Measurements from ENCODE around the gene MAPK4.
"Not testable (repeated sequence)": the region's sequence is repeated elsewhere in the genome, so short reads cannot be mapped to it uniquely, and the experiment has no call there.

MAPK4 gene

GRCh38 chr18:50696436-50696835 lies 136.5 kb downstream of the MAPK4 start:
- no peaks in the 10 kb centered on the region for H3K4me1 ChIP-seq (ENCODE audit: control insufficient read depth, insufficient read depth, low read length)
- no peak overlapping the region for H3K9ac ChIP-seq (ENCODE audit: low read depth, low read length)
- no peaks in the 10 kb centered on the region for H3K27me3 ChIP-seq (ENCODE audit: control insufficient read depth, insufficient read depth, low read length)
- no peaks in the 10 kb centered on the region for H3K36me3 ChIP-seq (ENCODE audit: insufficient read depth, low read length)
- H3K4me3 ChIP-seq (ENCODE audit: low read length) = no peak overlapping the region
- H3K4me2 ChIP-seq (ENCODE audit: low read length) = no peak overlapping the region
- H3K9me3 ChIP-seq (replicated peaks; ENCODE audit: low read length) = no peaks in the 10 kb centered on the region

- no peak overlapping the region for H3K4me2 ChIP-seq (ENCODE audit: low read length)
- H3K27me3 ChIP-seq (ENCODE audit: control insufficient read depth, insufficient read depth, low read length) = no peaks in the 10 kb centered on the region
- no peaks in the 10 kb centered on the region for H3K4me1 ChIP-seq (ENCODE audit: control insufficient read depth, insufficient read depth, low read length)
- no peak overlapping the region for H3K4me3 ChIP-seq (ENCODE audit: low read length)
- no peaks in the 10 kb centered on the region for H3K9me3 ChIP-seq (replicated peaks; ENCODE audit: low read length)
- no peaks in the 10 kb centered on the region for H3K36me3 ChIP-seq (ENCODE audit: insufficient read depth, low read length)
- H3K9ac ChIP-seq (ENCODE audit: low read depth, low read length) = no peak overlapping the region
Measured at GRCh38 chr18:50696929-50697328, 137.0 kb downstream of the MAPK4 start.

GRCh38 chr18:50697509-50697908 lies 137.6 kb downstream of the MAPK4 start:
- H3K9me3 ChIP-seq (replicated peaks; ENCODE audit: low read length) = no peaks in the 10 kb centered on the region
- H3K4me1 ChIP-seq (ENCODE audit: control insufficient read depth, insufficient read depth, low read length) = no peaks in the 10 kb centered on the region
- no peak overlapping the region for H3K9ac ChIP-seq (ENCODE audit: low read depth, low read length)
- no peak overlapping the region for H3K4me2 ChIP-seq (ENCODE audit: low read length)
- no peaks in the 10 kb centered on the region for H3K27me3 ChIP-seq (ENCODE audit: control insufficient read depth, insufficient read depth, low read length)
- H3K36me3 ChIP-seq (ENCODE audit: insufficient read depth, low read length) = no peaks in the 10 kb centered on the region
- no peak overlapping the region for H3K4me3 ChIP-seq (ENCODE audit: low read length)

GRCh38 chr18:50700245-50701165 lies 140.6 kb downstream of the MAPK4 start:
- no peaks in the 10 kb centered on the region for H3K9me3 ChIP-seq (replicated peaks; ENCODE audit: low read length)
- H3K4me2 ChIP-seq (ENCODE audit: low read length) = no peak overlapping the region
- no peaks in the 10 kb centered on the region for H3K4me1 ChIP-seq (ENCODE audit: control insufficient read depth, insufficient read depth, low read length)
- no peak overlapping the region for H3K4me3 ChIP-seq (ENCODE audit: low read length)
- H3K27me3 ChIP-seq (ENCODE audit: control insufficient read depth, insufficient read depth, low read length) = no peaks in the 10 kb centered on the region
- no peaks in the 10 kb centered on the region for H3K36me3 ChIP-seq (ENCODE audit: insufficient read depth, low read length)
- H3K9ac ChIP-seq (ENCODE audit: low read depth, low read length) = no peak overlapping the region

GRCh38 chr18:50704357-50704940 lies 144.6 kb downstream of the MAPK4 start:
- Histone ChIP-seq H3K4me1 (ENCODE audit: control insufficient read depth, insufficient read depth, low read length) (no peaks in the 10 kb centered on the region), H3K36me3 (ENCODE audit: insufficient read depth, low read length) (no peaks in the 10 kb centered on the region), H3K9me3 (replicated peaks; ENCODE audit: low read length) (no peaks in the 10 kb centered on the region), H3K9ac (ENCODE audit: low read depth, low read length) (no peak overlapping the region), H3K4me3 (ENCODE audit: low read length) (no peak overlapping the region), H3K4me2 (ENCODE audit: low read length) (no peak overlapping the region), H3K27me3 (ENCODE audit: control insufficient read depth, insufficient read depth, low read length) (no peaks in the 10 kb centered on the region)

- H3K9me3 ChIP-seq (replicated peaks; ENCODE audit: low read length) = no peaks in the 10 kb centered on the region
- no peak overlapping the region for H3K9ac ChIP-seq (ENCODE audit: low read depth, low read length)
- H3K27me3 ChIP-seq (ENCODE audit: control insufficient read depth, insufficient read depth, low read length) = no peaks in the 10 kb centered on the region
- no peak overlapping the region for H3K4me3 ChIP-seq (ENCODE audit: low read length)
- no peaks in the 10 kb centered on the region for H3K4me1 ChIP-seq (ENCODE audit: control insufficient read depth, insufficient read depth, low read length)
- H3K4me2 ChIP-seq (ENCODE audit: low read length) = no peak overlapping the region
- no peaks in the 10 kb centered on the region for H3K36me3 ChIP-seq (ENCODE audit: insufficient read depth, low read length)
Measured at GRCh38 chr18:50706199-50706598, 146.3 kb downstream of the MAPK4 start.

GRCh38 chr18:50706651-50707050 lies 146.8 kb downstream of the MAPK4 start:
- H3K9me3 ChIP-seq (replicated peaks; ENCODE audit: low read length) = no peaks in the 10 kb centered on the region

GRCh38 chr18:50707297-50707696 lies 147.4 kb downstream of the MAPK4 start:
- H3K4me2 ChIP-seq (ENCODE audit: low read length); H3K36me3 ChIP-seq (ENCODE audit: insufficient read depth, low read length); H3K9me3 ChIP-seq (replicated peaks; ENCODE audit: low read length); H3K9ac ChIP-seq (ENCODE audit: low read depth, low read length); H3K4me1 ChIP-seq (ENCODE audit: control insufficient read depth, insufficient read depth, low read length); H3K27me3 ChIP-seq (ENCODE audit: control insufficient read depth, insufficient read depth, low read length); H3K4me3 ChIP-seq (ENCODE audit: low read length): not testable (repeated sequence)

More at GRCh38 chr18:50706651-50707050, 146.8 kb downstream of the MAPK4 start:
- no peaks in the 10 kb centered on the region for H3K36me3 ChIP-seq (ENCODE audit: insufficient read depth, low read length)
- H3K27me3 ChIP-seq (ENCODE audit: control insufficient read depth, insufficient read depth, low read length) = no peaks in the 10 kb centered on the region
- no peak overlapping the region for H3K9ac ChIP-seq (ENCODE audit: low read depth, low read length)
- H3K4me1 ChIP-seq (ENCODE audit: control insufficient read depth, insufficient read depth, low read length) = no peaks in the 10 kb centered on the region
- no peak overlapping the region for H3K4me3 ChIP-seq (ENCODE audit: low read length)
- H3K4me2 ChIP-seq (ENCODE audit: low read length) = no peak overlapping the region

GRCh38 chr18:50707855-50708469 lies 148.1 kb downstream of the MAPK4 start:
- H3K27me3 ChIP-seq (ENCODE audit: control insufficient read depth, insufficient read depth, low read length) = no peaks in the 10 kb centered on the region
- H3K4me3 ChIP-seq (ENCODE audit: low read length) = no peak overlapping the region
- no peaks in the 10 kb centered on the region for H3K36me3 ChIP-seq (ENCODE audit: insufficient read depth, low read length)
- no peaks in the 10 kb centered on the region for H3K4me1 ChIP-seq (ENCODE audit: control insufficient read depth, insufficient read depth, low read length)
- H3K4me2 ChIP-seq (ENCODE audit: low read length) = no peak overlapping the region
- H3K9me3 ChIP-seq (replicated peaks; ENCODE audit: low read length) = no peaks in the 10 kb centered on the region
- H3K9ac ChIP-seq (ENCODE audit: low read depth, low read length) = no peak overlapping the region

- no peaks in the 10 kb centered on the region for H3K4me1 ChIP-seq (ENCODE audit: control insufficient read depth, insufficient read depth, low read length)
- H3K9ac ChIP-seq (ENCODE audit: low read depth, low read length) = no peak overlapping the region
- no peaks in the 10 kb centered on the region for H3K27me3 ChIP-seq (ENCODE audit: control insufficient read depth, insufficient read depth, low read length)
- H3K4me2 ChIP-seq (ENCODE audit: low read length) = no peak overlapping the region
- H3K36me3 ChIP-seq (ENCODE audit: insufficient read depth, low read length) = no peaks in the 10 kb centered on the region
- H3K9me3 ChIP-seq (replicated peaks; ENCODE audit: low read length) = no peaks in the 10 kb centered on the region
- no peak overlapping the region for H3K4me3 ChIP-seq (ENCODE audit: low read length)
Measured at GRCh38 chr18:50709193-50709592, 149.3 kb downstream of the MAPK4 start.

- no peaks in the 10 kb centered on the region for H3K4me1 ChIP-seq (ENCODE audit: control insufficient read depth, insufficient read depth, low read length)
- H3K36me3 ChIP-seq (ENCODE audit: insufficient read depth, low read length) = no peaks in the 10 kb centered on the region
- no peak overlapping the region for H3K4me2 ChIP-seq (ENCODE audit: low read length)
- H3K9me3 ChIP-seq (replicated peaks; ENCODE audit: low read length) = no peaks in the 10 kb centered on the region
- H3K4me3 ChIP-seq (ENCODE audit: low read length) = no peak overlapping the region
- no peak overlapping the region for H3K9ac ChIP-seq (ENCODE audit: low read depth, low read length)
- H3K27me3 ChIP-seq (ENCODE audit: control insufficient read depth, insufficient read depth, low read length) = no peaks in the 10 kb centered on the region
Measured at GRCh38 chr18:50711386-50711785, 151.5 kb downstream of the MAPK4 start.
